BE2C (cell line): Measurements from ENCODE around the gene PRDM16.

Experiments
- DNase-seq: peaks from one replicate; pipeline ENCODE4 v3.0.0-alpha.2; 2020
- H3K27me3 ChIP-seq: fragments of 250-450 bp; sonication (Bioruptor Pico); 2 replicates; pipeline ENCODE4 v1.5.1; 2020; ENCODE audit warnings: mild to moderate bottlenecking
- H3K36me3 ChIP-seq: fragments of 250-450 bp; sonication (Bioruptor Pico); 2 replicates; pipeline ENCODE4 v1.5.1; 2020; ENCODE audit warnings: mild to moderate bottlenecking
- H3K4me1 ChIP-seq: fragments of 250-450 bp; sonication (Bioruptor Pico); 2 replicates; pipeline ENCODE4 v1.5.1; 2020
- H3K4me3 ChIP-seq: 2 replicates; pipeline ENCODE4 v1.5.1; 2011; ENCODE audit warnings: low read depth, low read length
- H3K9me3 ChIP-seq: fragments of 250-450 bp; sonication (Bioruptor Pico); 2 replicates; pipeline ENCODE4 v1.5.1; 2020
- TF ChIP-seq, protein P1 (sequence below): IDR thresholded peaks from 2 replicates; pipeline ENCODE4 v1.5.1; 2012; ENCODE audit warnings: mild to moderate bottlenecking, low read depth, low read length

Gene PRDM16

GRCh38 chr1:3061981-3062615 is 6.9 kb upstream of the PRDM16 start:
- no peak for DNase-seq
- H3K9me3 ChIP-seq: no peaks in the 10 kb centered on the region
- no peaks in the 10 kb centered on the region for H3K4me1 ChIP-seq
- H3K27me3 ChIP-seq: peaks cover 28% of the 10 kb centered on the region
- no peaks in the 10 kb centered on the region for H3K36me3 ChIP-seq
- TF ChIP-seq, protein P1, sequence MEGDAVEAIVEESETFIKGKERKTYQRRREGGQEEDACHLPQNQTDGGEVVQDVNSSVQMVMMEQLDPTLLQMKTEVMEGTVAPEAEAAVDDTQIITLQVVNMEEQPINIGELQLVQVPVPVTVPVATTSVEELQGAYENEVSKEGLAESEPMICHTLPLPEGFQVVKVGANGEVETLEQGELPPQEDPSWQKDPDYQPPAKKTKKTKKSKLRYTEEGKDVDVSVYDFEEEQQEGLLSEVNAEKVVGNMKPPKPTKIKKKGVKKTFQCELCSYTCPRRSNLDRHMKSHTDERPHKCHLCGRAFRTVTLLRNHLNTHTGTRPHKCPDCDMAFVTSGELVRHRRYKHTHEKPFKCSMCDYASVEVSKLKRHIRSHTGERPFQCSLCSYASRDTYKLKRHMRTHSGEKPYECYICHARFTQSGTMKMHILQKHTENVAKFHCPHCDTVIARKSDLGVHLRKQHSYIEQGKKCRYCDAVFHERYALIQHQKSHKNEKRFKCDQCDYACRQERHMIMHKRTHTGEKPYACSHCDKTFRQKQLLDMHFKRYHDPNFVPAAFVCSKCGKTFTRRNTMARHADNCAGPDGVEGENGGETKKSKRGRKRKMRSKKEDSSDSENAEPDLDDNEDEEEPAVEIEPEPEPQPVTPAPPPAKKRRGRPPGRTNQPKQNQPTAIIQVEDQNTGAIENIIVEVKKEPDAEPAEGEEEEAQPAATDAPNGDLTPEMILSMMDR: no peak
- H3K4me3 ChIP-seq: no peak overlapping the region

DNA sequence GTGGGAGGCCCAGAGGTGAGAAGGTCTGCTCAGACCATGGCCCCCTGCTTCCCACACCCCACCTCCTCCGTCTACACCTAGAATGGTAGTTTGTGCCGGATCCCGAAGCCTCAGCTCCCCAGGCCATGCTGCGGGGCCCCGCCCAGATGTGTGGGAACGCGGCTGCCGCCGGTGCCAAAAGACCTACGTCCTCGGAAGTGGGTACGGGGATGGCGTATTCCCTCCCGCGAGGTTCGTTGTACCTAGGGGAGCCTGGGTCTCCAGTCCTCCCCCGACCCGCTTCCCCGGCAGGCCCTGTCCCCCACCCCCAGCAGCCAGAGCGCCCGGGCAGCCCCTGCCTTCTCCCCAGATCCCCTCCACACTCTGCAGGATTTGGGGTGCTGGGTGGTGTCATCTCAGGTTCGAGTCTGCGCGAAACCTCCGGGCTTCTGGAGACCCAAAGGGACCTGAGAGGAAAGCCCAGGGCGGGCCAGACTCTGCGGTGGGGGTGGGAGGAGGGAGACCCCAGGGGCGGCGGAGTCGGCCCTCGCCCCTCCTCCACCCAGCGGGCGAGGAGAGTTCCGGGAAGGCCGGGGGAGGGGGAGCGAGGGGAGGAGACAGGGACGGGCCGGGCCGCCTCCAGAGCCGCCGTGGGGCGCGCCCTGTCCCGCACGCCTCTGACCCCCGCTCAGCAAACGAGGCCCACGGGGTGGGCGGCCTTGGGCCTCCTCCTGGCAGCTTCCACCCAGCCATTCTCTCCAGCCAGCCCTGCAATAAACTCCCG is 6.2 kb upstream of the PRDM16 start:
- Histone ChIP-seq H3K4me1 (no peaks in the 10 kb centered on the region), H3K9me3 (no peaks in the 10 kb centered on the region), H3K36me3 (no peaks in the 10 kb centered on the region), H3K4me3 (no peak overlapping the region), H3K27me3 (peaks cover 35% of the 10 kb centered on the region)
- DNase-seq: no peak
- TF ChIP-seq, protein P1: no peak

GRCh38 chr1:3063379-3064295 is 5.4 kb upstream of the PRDM16 start:
- Histone ChIP-seq H3K27me3 (peaks cover 39% of the 10 kb centered on the region), H3K4me3 (no peak overlapping the region), H3K4me1 (no peaks in the 10 kb centered on the region), H3K36me3 (no peaks in the 10 kb centered on the region), H3K9me3 (no peaks in the 10 kb centered on the region)
- DNase-seq: no peak
- TF ChIP-seq, protein P1: no peak

- Histone ChIP-seq H3K4me1 (no peaks in the 10 kb centered on the region), H3K9me3 (no peaks in the 10 kb centered on the region), H3K4me3 (no peak overlapping the region), H3K27me3 (peaks cover 43% of the 10 kb centered on the region), H3K36me3 (no peaks in the 10 kb centered on the region)
- TF ChIP-seq, protein P1: no peak
- no peak for DNase-seq
Observed at GRCh38 chr1:3064296-3064850, 4.6 kb upstream of the PRDM16 start.

- Histone ChIP-seq H3K9me3 (no peaks in the 10 kb centered on the region), H3K27me3 (peaks cover 47% of the 10 kb centered on the region), H3K4me3 (no peak overlapping the region), H3K36me3 (no peaks in the 10 kb centered on the region), H3K4me1 (no peaks in the 10 kb centered on the region)
- DNase-seq: no peak
- TF ChIP-seq, protein P1: no peak
Observed at GRCh38 chr1:3064901-3065300, 4.1 kb upstream of the PRDM16 start.
